H9 (cell line): ENCODE results near the gene ERP44. TPM values are rescaled to one million over a fixed set of nuclear protein-coding genes. Genes with fewer than 3 reads are reported as not detected.
A peak's percentile ranks its signal among the peaks of the same experiment; 100 is the strongest.
"Not testable (repeated sequence)": the region's sequence is repeated elsewhere in the genome, so short reads cannot be mapped to it uniquely, and the experiment has no call there.

Source experiments
- DNase-seq: peaks from one replicate; pipeline ENCODE4 v3.0.0-alpha.2; 2017
- H2AFZ ChIP-seq: one replicate; pipeline ENCODE4 v1.6.1; 2013; ENCODE audit warnings: mild to moderate bottlenecking, low read length, control low read depth, moderate library complexity
- H2AK5ac ChIP-seq: 2 replicates; pipeline ENCODE4 v1.6.1; 2013; ENCODE audit warnings: low read length, control low read depth, mixed read lengths; ENCODE audit not compliant: insufficient read length
- H2BK120ac ChIP-seq: one replicate; pipeline ENCODE4 v1.6.1; 2013; ENCODE audit warnings: low read depth, mild to moderate bottlenecking, low read length, control low read depth, inconsistent platforms; ENCODE audit not compliant: poor library complexity, severe bottlenecking
- H2BK12ac ChIP-seq: 2 replicates; pipeline ENCODE4 v1.6.1; 2013; ENCODE audit warnings: low read length, control low read depth, mixed read lengths, low read depth; ENCODE audit not compliant: insufficient read length
- H2BK15ac ChIP-seq: 2 replicates; pipeline ENCODE4 v1.6.1; 2013; ENCODE audit warnings: low read depth, low read length, control low read depth
- H2BK20ac ChIP-seq: one replicate; pipeline ENCODE4 v1.6.1; 2013; ENCODE audit warnings: low read depth, mild to moderate bottlenecking, low read length, control low read depth, inconsistent platforms; ENCODE audit not compliant: poor library complexity, severe bottlenecking
- H2BK5ac ChIP-seq: 2 replicates; pipeline ENCODE4 v1.6.1; 2013; ENCODE audit warnings: low read length, control low read depth, mixed read lengths; ENCODE audit not compliant: insufficient read length
- H3K14ac ChIP-seq: 2 replicates; pipeline ENCODE4 v1.6.1; 2013; ENCODE audit warnings: low read length, control low read depth; ENCODE audit not compliant: insufficient read depth
- H3K18ac ChIP-seq: 2 replicates; pipeline ENCODE4 v1.6.1; 2013; ENCODE audit warnings: low read depth, mild to moderate bottlenecking, mixed read lengths, low read length, control low read depth; ENCODE audit not compliant: insufficient read length
- H3K23ac ChIP-seq: 2 replicates; pipeline ENCODE4 v1.6.1; 2013; ENCODE audit warnings: low read length, control low read depth, mixed read lengths, low read depth; ENCODE audit not compliant: insufficient read length
- H3K23me2 ChIP-seq: 2 replicates; pipeline ENCODE4 v1.6.1; 2013; ENCODE audit warnings: low read depth, mild to moderate bottlenecking, mixed read lengths, low read length, control low read depth; ENCODE audit not compliant: insufficient read length, poor library complexity, severe bottlenecking
- H3K27ac ChIP-seq: 2 replicates; pipeline ENCODE4 v1.5.1; 2013; ENCODE audit warnings: low read length, control low read depth, mixed read lengths, low read depth; ENCODE audit not compliant: insufficient read length
- H3K27me3 ChIP-seq: 2 replicates; pipeline ENCODE4 v1.6.1; 2013; ENCODE audit warnings: low read length, control low read depth, inconsistent platforms; ENCODE audit not compliant: insufficient read depth
- H3K4ac ChIP-seq: 2 replicates; pipeline ENCODE4 v1.6.1; 2013; ENCODE audit warnings: low read depth, mild to moderate bottlenecking, control low read depth, inconsistent platforms, low read length, moderate library complexity
- H3K4me1 ChIP-seq: 2 replicates; pipeline ENCODE4 v1.6.1; 2013; ENCODE audit warnings: low read length, control low read depth, inconsistent platforms; ENCODE audit not compliant: insufficient read depth
- H3K4me2 ChIP-seq: 2 replicates; pipeline ENCODE4 v1.6.1; 2013; ENCODE audit warnings: low read length, control low read depth, mixed read lengths; ENCODE audit not compliant: insufficient read length, insufficient read depth
- H3K56ac ChIP-seq: 2 replicates; pipeline ENCODE4 v1.6.1; 2013; ENCODE audit warnings: low read depth, mild to moderate bottlenecking, mixed read lengths, low read length, control low read depth; ENCODE audit not compliant: insufficient read length
- H3K79me1 ChIP-seq: 2 replicates; pipeline ENCODE4 v1.6.1; 2013; ENCODE audit warnings: low read depth, mild to moderate bottlenecking, moderate library complexity, low read length, control low read depth, inconsistent platforms; ENCODE audit not compliant: insufficient read depth, poor library complexity, severe bottlenecking
- H3K79me2 ChIP-seq: 2 replicates; pipeline ENCODE4 v1.6.1; 2013; ENCODE audit warnings: low read length, control low read depth, inconsistent platforms; ENCODE audit not compliant: insufficient read depth
- H3K9ac ChIP-seq: 2 replicates; pipeline ENCODE4 v1.6.1; 2013; ENCODE audit warnings: low read length, control low read depth, mixed read lengths; ENCODE audit not compliant: insufficient read length; ENCODE audit errors: extremely low read depth
- H3K9me3 ChIP-seq: one replicate; pipeline ENCODE4 v1.6.1; 2013; ENCODE audit warnings: low read depth, low read length, inconsistent platforms; ENCODE audit not compliant: control insufficient read depth
- H3T11ph ChIP-seq: one replicate; pipeline ENCODE4 v1.6.1; 2013; ENCODE audit warnings: mild to moderate bottlenecking, low read length, control low read depth, inconsistent platforms
- H4K20me1 ChIP-seq: one replicate; pipeline ENCODE4 v1.6.1; 2013; ENCODE audit not compliant: control insufficient read depth, insufficient read length, insufficient read depth
- H4K5ac ChIP-seq: 2 replicates; pipeline ENCODE4 v1.6.1; 2013; ENCODE audit warnings: low read depth, mild to moderate bottlenecking, mixed read lengths, low read length, control low read depth; ENCODE audit not compliant: insufficient read length
- H4K8ac ChIP-seq: replicated peaks from 2 replicates; pipeline ENCODE4 v1.6.1; 2013; ENCODE audit warnings: low read length, control low read depth, mixed read lengths, low read depth; ENCODE audit not compliant: insufficient read length
- H4K91ac ChIP-seq: 2 replicates; pipeline ENCODE4 v1.6.1; 2013; ENCODE audit warnings: low read depth, mild to moderate bottlenecking, moderate library complexity, mixed read lengths, low read length, control low read depth; ENCODE audit not compliant: insufficient read length
- H3K27ac Mint-ChIP-seq, 3 experiments: 2 replicates in 2 of 3; 3 replicates in 1 of 3; pipeline ENCODE4 v1.8.0; 2020 to 2021; ENCODE audit warnings: mixed read lengths in 3 of 3, mild to moderate bottlenecking in 1 of 3, moderate library complexity in 1 of 3
- H3K27me3 Mint-ChIP-seq: 2 replicates; pipeline ENCODE4 v1.8.0; 2021; ENCODE audit warnings: low read depth, mild to moderate bottlenecking, moderate library complexity, mixed read lengths
- H3K36me3 Mint-ChIP-seq, 3 experiments: 2 replicates in 2 of 3; 3 replicates in 1 of 3; pipeline ENCODE4 v1.8.0; 2020 to 2021; ENCODE audit warnings: low read depth in 3 of 3, mixed read lengths in 3 of 3; ENCODE audit not compliant: insufficient read depth in 1 of 3
- H3K4me1 Mint-ChIP-seq, 2 experiments: 2 replicates each; pipeline ENCODE4 v1.8.0; 2020; ENCODE audit warnings: mixed read lengths in 2 of 2
- H3K4me3 Mint-ChIP-seq, 2 experiments: 2 replicates in 1 of 2; 3 replicates in 1 of 2; pipeline ENCODE4 v1.8.0; 2020 to 2021; ENCODE audit warnings: mild to moderate bottlenecking in 2 of 2, mixed read lengths in 2 of 2, moderate library complexity in 1 of 2
- H3K9me3 Mint-ChIP-seq, 2 experiments: 2 replicates in 1 of 2; 3 replicates in 1 of 2; pipeline ENCODE4 v1.8.0; 2020; ENCODE audit warnings: mild to moderate bottlenecking in 2 of 2, mixed read lengths in 2 of 2, moderate library complexity in 1 of 2
- CTCF ChIP-seq: fragments of 200-600 bp; sonication (generic); conservative IDR thresholded peaks from 3 replicates; pipeline ENCODE4 v1.8.0; 2021; ENCODE audit warnings: antibody characterized with exemption, mild to moderate bottlenecking
- WGBS: extraction: QIAGEN DNeasy Blood & Tissue Kit; methylation state at CpG from one replicate; pipeline ENCODE4 v1.1.7; 2013; ENCODE audit warnings: missing lambda C conversion rate, low lambda C conversion rate, mixed read lengths; ENCODE audit not compliant: insufficient read length; ENCODE audit errors: extremely low coverage; 5-methylcytosine and 5-hydroxymethylcytosine counted together
- total RNA-seq: library from RNA; stranded (reverse); gene quantifications from 2 replicates; pipeline ENCODE4 v1.2.1, GENCODE V29; 2021

ERP44 gene
- total RNA-seq, 1 experiment from 2014 or later = 15.4 TPM

GRCh38 chr9:100063185-100063584 lies 35.6 kb downstream of the ERP44 start:
- H3K27me3 ChIP-seq = no peaks in the 10 kb centered on the region
- Mint-ChIP-seq H3K27ac (no peak overlapping the region), H3K4me1 (peaks cover 10 to 16% of the 10 kb centered on the region in 2 experiments), H3K27me3 (0 out of 2 replicates have a peak, but pooled peaks cover 4% of the 10 kb centered on the region), H3K9me3 (peaks cover 12 to 15% of the 10 kb centered on the region in 2 experiments; a peak in 4 of 5 replicates), H3K4me3 (peak overlapping the region in 1 of 2 experiments; percentile 41; a peak in 1 of 5 replicates), H3K36me3 (peaks cover 9 to 14% (median 13%) of the 10 kb centered on the region in 3 experiments; a peak in 5 of 7 replicates)
- peak overlapping the region; percentile 6 for H3K4me2 ChIP-seq
- no peaks in the 10 kb centered on the region for H3K79me2 ChIP-seq
- no peak overlapping the region for H2BK120ac ChIP-seq
- no peaks in the 10 kb centered on the region for H3K9me3 ChIP-seq
- H4K20me1 ChIP-seq = no peaks in the 10 kb centered on the region
- no peak overlapping the region for H3K27ac ChIP-seq
- H2BK20ac ChIP-seq = no peak overlapping the region
- no peak overlapping the region for H4K91ac ChIP-seq
- no peak overlapping the region for H3K23ac ChIP-seq
- no peak overlapping the region for H2AK5ac ChIP-seq
- no peak overlapping the region for H3T11ph ChIP-seq
- no peak overlapping the region for H3K14ac ChIP-seq
- H2BK5ac ChIP-seq = no peak overlapping the region
- H4K5ac ChIP-seq = no peak overlapping the region
- no peak overlapping the region for H2AFZ ChIP-seq
- H3K23me2 ChIP-seq = no peaks in the 10 kb centered on the region
- no CpG with 5 or more reads among the region's 3 CpGs for WGBS
- H3K79me1 ChIP-seq = no peaks in the 10 kb centered on the region
- no peak overlapping the region for H2BK12ac ChIP-seq
- DNase-seq = no peak
- no peak for TF ChIP-seq CTCF
- no peak overlapping the region for H3K4ac ChIP-seq
- no peaks in the 10 kb centered on the region for H3K4me1 ChIP-seq
- no peak overlapping the region for H3K18ac ChIP-seq
- no peak overlapping the region for H4K8ac ChIP-seq
- no peak overlapping the region for H2BK15ac ChIP-seq
- H3K56ac ChIP-seq = no peak overlapping the region
- no peak overlapping the region for H3K9ac ChIP-seq

- H3K9ac ChIP-seq, H4K91ac ChIP-seq, H3K23ac ChIP-seq, H4K8ac ChIP-seq, H3K4me2 ChIP-seq, H3K18ac ChIP-seq, H3K14ac ChIP-seq, H3K27me3 Mint-ChIP-seq, H3K23me2 ChIP-seq, H3K27me3 ChIP-seq, H3K79me2 ChIP-seq, H3K27ac Mint-ChIP-seq, H2AFZ ChIP-seq, H3K4me3 Mint-ChIP-seq, H3K56ac ChIP-seq, DNase-seq, H4K5ac ChIP-seq, H2BK12ac ChIP-seq, H2AK5ac ChIP-seq, H2BK120ac ChIP-seq, H2BK5ac ChIP-seq, H2BK15ac ChIP-seq, H3K9me3 ChIP-seq, H3K27ac ChIP-seq, H4K20me1 ChIP-seq, H3K4me1 ChIP-seq, H3K4ac ChIP-seq, H3K79me1 ChIP-seq, H3T11ph ChIP-seq, H2BK20ac ChIP-seq: not testable (repeated sequence)
- Mint-ChIP-seq H3K4me1 (peaks cover 10 to 16% of the 10 kb centered on the region in 2 experiments), H3K36me3 (peaks cover 9 to 14% (median 13%) of the 10 kb centered on the region in 3 experiments; a peak in 5 of 7 replicates), H3K9me3 (peaks cover 12 to 15% of the 10 kb centered on the region in 2 experiments; a peak in 4 of 5 replicates)
- WGBS = no CpG with 5 or more reads among the region's 1 CpG
Observed at GRCh38 chr9:100062683-100063082, 36.1 kb downstream of the ERP44 start.
